HEK293 (cell line): ENCODE measurements around the gene TOX4.
A peak's percentile ranks its signal among the peaks of the same experiment; 100 is the strongest.

Experiments used
- CTCF ChIA-PET: fragments of 350-600 bp; formaldehyde crosslinking; extraction: SDS; loops from one replicate; lab custom pipeline; 2021; ENCODE audit warnings: antibody characterized with exemption; lab: Yijun Ruan, JAX
- POLR2A ChIA-PET: fragments of 300-600 bp; formaldehyde crosslinking; extraction: SDS; loops from one replicate; lab custom pipeline; 2020; ENCODE audit warnings: antibody characterized with exemption, inconsistent platforms; lab: Yijun Ruan, JAX
- H3K27ac ChIP-seq: fragments of 200-500 bp; sonication (Bioruptor generic); 2 replicates; pipeline ENCODE4 v1.5.1; 2014; ENCODE audit warnings: low read depth, low read length, control low read depth, inconsistent platforms; ENCODE audit errors: extremely low read depth
- H3K36me3 ChIP-seq, 2 experiments: fragments of 200-500 bp in 1 of 2; sonication (Bioruptor generic) in 1 of 2; 1 replicate in 1 of 2; 2 replicates in 1 of 2; pipeline ENCODE4 v1.5.1; 2014 to 2017; ENCODE audit warnings: inconsistent platforms in 2 of 2, low read length in 2 of 2; ENCODE audit not compliant: control insufficient read depth in 2 of 2, insufficient read depth in 1 of 2
- H3K4me1 ChIP-seq: fragments of 200-500 bp; sonication (Bioruptor generic); 2 replicates; pipeline ENCODE4 v1.5.1; 2014; ENCODE audit warnings: mild to moderate bottlenecking, low read length, inconsistent platforms; ENCODE audit not compliant: control insufficient read depth, insufficient read depth
- H3K4me3 ChIP-seq: 2 replicates; pipeline ENCODE4 v1.5.1; 2011; ENCODE audit warnings: low read depth, mild to moderate bottlenecking, control low read depth, low read length, moderate library complexity
- H3K9me3 ChIP-seq: fragments of 200-500 bp; sonication (Bioruptor generic); 2 replicates; pipeline ENCODE4 v1.5.1; 2014; ENCODE audit warnings: low read depth, low read length, inconsistent platforms; ENCODE audit not compliant: control insufficient read depth, insufficient read depth
- ATF2 ChIP-seq: fragments of 450-650 bp; formaldehyde crosslinking; IDR thresholded peaks from 2 replicates; pipeline ENCODE4 v1.5.1; 2016; ENCODE audit warnings: missing biosample characterization, missing genetic modification characterization, low read depth
- GFI1B ChIP-seq: fragments of 450-650 bp; formaldehyde crosslinking; IDR thresholded peaks from 2 replicates; pipeline ENCODE4 v1.5.1; 2016; ENCODE audit warnings: missing biosample characterization, missing genetic modification characterization
- SCRT1 ChIP-seq: fragments of 450-650 bp; formaldehyde crosslinking; IDR thresholded peaks from 2 replicates; pipeline ENCODE4 v1.5.1; 2016; ENCODE audit warnings: missing biosample characterization, missing genetic modification characterization, borderline replicate concordance
- SP3 ChIP-seq: fragments of 450-650 bp; formaldehyde crosslinking; IDR thresholded peaks from 2 replicates; pipeline ENCODE4 v1.5.1; 2016; ENCODE audit warnings: missing biosample characterization, missing genetic modification characterization
- ZBTB21 ChIP-seq: fragments of 450-650 bp; formaldehyde crosslinking; IDR thresholded peaks from 2 replicates; pipeline ENCODE4 v1.5.1; 2017; ENCODE audit warnings: missing biosample characterization, missing genetic modification characterization
- ZNF146 ChIP-seq: fragments of 450-650 bp; formaldehyde crosslinking; IDR thresholded peaks from 2 replicates; pipeline ENCODE4 v1.5.1; 2016; ENCODE audit warnings: missing biosample characterization, missing genetic modification characterization
- ZNF155 ChIP-seq: fragments of 450-650 bp; formaldehyde crosslinking; IDR thresholded peaks from 2 replicates; pipeline ENCODE4 v1.5.1; 2016; ENCODE audit warnings: missing biosample characterization, missing genetic modification characterization
- ZNF426 ChIP-seq: fragments of 450-650 bp; formaldehyde crosslinking; IDR thresholded peaks from 2 replicates; pipeline ENCODE4 v1.5.1; 2017; ENCODE audit warnings: missing biosample characterization, missing genetic modification characterization, mild to moderate bottlenecking, inconsistent platforms, moderate library complexity
- ZNF473 ChIP-seq: fragments of 450-650 bp; formaldehyde crosslinking; IDR thresholded peaks from 2 replicates; pipeline ENCODE4 v1.5.1; 2017; ENCODE audit warnings: missing biosample characterization, missing genetic modification characterization
- ZNF555 ChIP-seq: fragments of 450-650 bp; formaldehyde crosslinking; conservative IDR thresholded peaks from 2 replicates; pipeline ENCODE4 v1.5.1; 2017; ENCODE audit warnings: missing biosample characterization, mild to moderate bottlenecking, missing genetic modification characterization, inconsistent platforms
- ZNF571 ChIP-seq: fragments of 450-650 bp; formaldehyde crosslinking; IDR thresholded peaks from 2 replicates; pipeline ENCODE4 v1.5.0; 2017; ENCODE audit warnings: missing biosample characterization, missing genetic modification characterization
- ZNF621 ChIP-seq: fragments of 450-650 bp; formaldehyde crosslinking; IDR thresholded peaks from 2 replicates; pipeline ENCODE4 v1.5.1; 2017; ENCODE audit warnings: missing biosample characterization, missing genetic modification characterization
- ZNF747 ChIP-seq: fragments of 450-650 bp; formaldehyde crosslinking; IDR thresholded peaks from 2 replicates; pipeline ENCODE4 v1.5.1; 2016; ENCODE audit warnings: missing biosample characterization, missing genetic modification characterization
- ZNF843 ChIP-seq: fragments of 450-650 bp; formaldehyde crosslinking; IDR thresholded peaks from 2 replicates; pipeline ENCODE4 v1.5.1; 2016; ENCODE audit warnings: missing biosample characterization, missing genetic modification characterization
- ZSCAN16 ChIP-seq: fragments of 450-650 bp; formaldehyde crosslinking; IDR thresholded peaks from 2 replicates; pipeline ENCODE4 v1.5.1; 2016; ENCODE audit warnings: missing biosample characterization, missing genetic modification characterization
- ZSCAN23 ChIP-seq: fragments of 450-650 bp; formaldehyde crosslinking; IDR thresholded peaks from 2 replicates; pipeline ENCODE4 v1.5.1; 2016; ENCODE audit warnings: missing biosample characterization, missing genetic modification characterization
- ZSCAN30 ChIP-seq: fragments of 450-650 bp; IDR thresholded peaks from 2 replicates; pipeline ENCODE4 v1.5.1; 2018; ENCODE audit warnings: missing biosample characterization, mild to moderate bottlenecking, missing genetic modification characterization, moderate library complexity
- TF ChIP-seq, protein P1 (sequence below): fragments of 450-650 bp; formaldehyde crosslinking; IDR thresholded peaks from 2 replicates; pipeline ENCODE4 v1.5.1; 2016; ENCODE audit warnings: missing biosample characterization, missing genetic modification characterization
- TF ChIP-seq, protein P2 (sequence below): fragments of 450-650 bp; formaldehyde crosslinking; IDR thresholded peaks from 2 replicates; pipeline ENCODE4 v1.5.1; 2017; ENCODE audit warnings: missing biosample characterization, mild to moderate bottlenecking, missing genetic modification characterization, moderate library complexity
- TF ChIP-seq, protein P3 (sequence below): fragments of 450-650 bp; formaldehyde crosslinking; IDR thresholded peaks from 2 replicates; pipeline ENCODE4 v1.5.1; 2016; ENCODE audit warnings: missing biosample characterization, missing genetic modification characterization

TOX4 gene

GRCh38 chr14:21505012-21505553, 28.1 kb downstream of the TOX4 start:
- no peak for TF ChIP-seq ZSCAN30 (tag by site-specific recombination)
- no peak for TF ChIP-seq ZNF473
- TF ChIP-seq ATF2 (tag by site-specific recombination), result 0 out of 2 replicates have a peak, but pooled peaks have one; percentile 8
- no peak for TF ChIP-seq ZNF621
- no peak for TF ChIP-seq SP3 (tag by site-specific recombination)
- no peaks in the 10 kb centered on the region for H3K9me3 ChIP-seq
- no peak overlapping the region for H3K4me3 ChIP-seq
- H3K4me1 ChIP-seq, result 0 out of 2 replicates have a peak, but pooled peaks cover 3% of the 10 kb centered on the region
- H3K36me3 ChIP-seq, result peaks cover 41 to 68% of the 10 kb centered on the region in 2 experiments
- no peak overlapping the region for H3K27ac ChIP-seq
- CTCF ChIA-PET, result interaction anchor here (0.5 kb wide), 1 partner anchor 28 kb away, joined by 3 read pairs; no protein-coding TSS in a partner anchor
- POLR2A ChIA-PET, result interaction anchor here (0.6 kb wide), 1 partner anchor 20 kb away, joined by 4 read pairs; no protein-coding TSS in a partner anchor

DNA sequence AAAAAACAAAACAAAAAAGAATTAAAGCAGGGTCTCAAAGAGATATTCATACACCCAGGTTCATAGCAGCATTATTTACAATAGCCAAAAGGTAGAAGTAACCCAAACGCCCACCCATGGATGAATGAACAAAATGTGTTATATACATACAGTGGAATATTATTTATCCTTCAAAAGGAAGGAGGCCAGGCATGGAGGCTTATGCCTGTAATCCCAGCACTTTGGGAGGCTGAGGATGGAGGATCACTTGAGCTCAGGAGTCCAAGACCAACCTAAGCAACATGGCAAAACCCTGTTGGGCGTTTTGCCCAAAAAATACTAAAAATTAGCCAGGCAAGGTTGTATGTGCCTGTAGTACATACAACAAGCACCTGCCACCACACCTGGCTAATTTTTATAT, 29.6 kb downstream of the TOX4 start:
- POLR2A ChIA-PET, result interaction anchor here (0.6 kb wide), 1 partner anchor 18 kb away, joined by 4 read pairs; no protein-coding TSS in a partner anchor
- no peak overlapping the region for H3K4me3 ChIP-seq
- no peaks in the 10 kb centered on the region for H3K9me3 ChIP-seq
- CTCF ChIA-PET, result interaction anchor here (1.7 kb wide), 1 partner anchor 29 kb away, joined by 4 read pairs; the partner anchor contains the start of gene TOX4
- no peak overlapping the region for H3K27ac ChIP-seq
- peaks cover 36 to 53% of the 10 kb centered on the region in 2 experiments for H3K36me3 ChIP-seq
- 0 out of 2 replicates have a peak, but pooled peaks cover 4% of the 10 kb centered on the region for H3K4me1 ChIP-seq
- TF ChIP-seq ZNF146 (tag by site-specific recombination) (peak; percentile 82), ZNF843 (tag by site-specific recombination) (no peak)

- no peak overlapping the region for H3K27ac ChIP-seq
- POLR2A ChIA-PET, result interaction anchor here (0.6 to 3.1 kb wide), 4 partner anchors 10 to 1048 kb away, joined by 3 to 11 read pairs (median 4); partner anchors contain the start of genes CHD8 and SALL2
- no peaks in the 10 kb centered on the region for H3K9me3 ChIP-seq
- H3K4me3 ChIP-seq, result peak overlapping the region; percentile 77
- CTCF ChIA-PET, result interaction anchor here (0.7 to 3.2 kb wide), 3 partner anchors 11 to 505 kb away, joined by 3 to 21 read pairs (median 10); partner anchors contain the start of gene CHD8
- TF ChIP-seq, protein P1, sequence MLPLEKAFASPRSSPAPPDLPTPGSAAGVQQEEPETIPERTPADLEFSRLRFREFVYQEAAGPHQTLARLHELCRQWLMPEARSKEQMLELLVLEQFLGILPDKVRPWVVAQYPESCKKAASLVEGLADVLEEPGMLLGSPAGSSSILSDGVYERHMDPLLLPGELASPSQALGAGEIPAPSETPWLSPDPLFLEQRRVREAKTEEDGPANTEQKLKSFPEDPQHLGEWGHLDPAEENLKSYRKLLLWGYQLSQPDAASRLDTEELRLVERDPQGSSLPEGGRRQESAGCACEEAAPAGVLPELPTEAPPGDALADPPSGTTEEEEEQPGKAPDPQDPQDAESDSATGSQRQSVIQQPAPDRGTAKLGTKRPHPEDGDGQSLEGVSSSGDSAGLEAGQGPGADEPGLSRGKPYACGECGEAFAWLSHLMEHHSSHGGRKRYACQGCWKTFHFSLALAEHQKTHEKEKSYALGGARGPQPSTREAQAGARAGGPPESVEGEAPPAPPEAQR, result no peak
- TF ChIP-seq ZSCAN23 (no peak), ZNF155 (no peak), ZNF747 (tag by site-specific recombination) (no peak), ZSCAN16 (tag by site-specific recombination) (no peak), ZBTB21 (tag by site-specific recombination) (no peak), GFI1B (tag by site-specific recombination) (no peak), SCRT1 (tag by site-specific recombination) (no peak), ZNF555 (tag by site-specific recombination) (no peak), ZNF571 (tag by site-specific recombination) (no peak), ZNF426 (tag by site-specific recombination) (no peak)
- TF ChIP-seq, protein P2, sequence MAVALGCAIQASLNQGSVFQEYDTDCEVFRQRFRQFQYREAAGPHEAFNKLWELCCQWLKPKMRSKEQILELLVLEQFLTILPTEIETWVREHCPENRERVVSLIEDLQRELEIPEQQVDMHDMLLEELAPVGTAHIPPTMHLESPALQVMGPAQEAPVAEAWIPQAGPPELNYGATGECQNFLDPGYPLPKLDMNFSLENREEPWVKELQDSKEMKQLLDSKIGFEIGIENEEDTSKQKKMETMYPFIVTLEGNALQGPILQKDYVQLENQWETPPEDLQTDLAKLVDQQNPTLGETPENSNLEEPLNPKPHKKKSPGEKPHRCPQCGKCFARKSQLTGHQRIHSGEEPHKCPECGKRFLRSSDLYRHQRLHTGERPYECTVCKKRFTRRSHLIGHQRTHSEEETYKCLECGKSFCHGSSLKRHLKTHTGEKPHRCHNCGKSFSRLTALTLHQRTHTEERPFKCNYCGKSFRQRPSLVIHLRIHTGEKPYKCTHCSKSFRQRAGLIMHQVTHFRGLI (tag by site-specific recombination), result no peak
- TF ChIP-seq, protein P3, sequence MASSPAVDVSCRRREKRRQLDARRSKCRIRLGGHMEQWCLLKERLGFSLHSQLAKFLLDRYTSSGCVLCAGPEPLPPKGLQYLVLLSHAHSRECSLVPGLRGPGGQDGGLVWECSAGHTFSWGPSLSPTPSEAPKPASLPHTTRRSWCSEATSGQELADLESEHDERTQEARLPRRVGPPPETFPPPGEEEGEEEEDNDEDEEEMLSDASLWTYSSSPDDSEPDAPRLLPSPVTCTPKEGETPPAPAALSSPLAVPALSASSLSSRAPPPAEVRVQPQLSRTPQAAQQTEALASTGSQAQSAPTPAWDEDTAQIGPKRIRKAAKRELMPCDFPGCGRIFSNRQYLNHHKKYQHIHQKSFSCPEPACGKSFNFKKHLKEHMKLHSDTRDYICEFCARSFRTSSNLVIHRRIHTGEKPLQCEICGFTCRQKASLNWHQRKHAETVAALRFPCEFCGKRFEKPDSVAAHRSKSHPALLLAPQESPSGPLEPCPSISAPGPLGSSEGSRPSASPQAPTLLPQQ (tag by site-specific recombination), result no peak
- 0 out of 2 replicates have a peak, but pooled peaks cover 4% of the 10 kb centered on the region for H3K4me1 ChIP-seq
- peaks cover 21 to 26% of the 10 kb centered on the region in 2 experiments; a peak in 2 of 3 replicates for H3K36me3 ChIP-seq
Measured at GRCh38 chr14:21509432-21510143, 32.6 kb downstream of the TOX4 start.
